GM19438 (cell line): Measurements from ENCODE around the gene SLC27A3.
"Not testable (repeated sequence)": the region's sequence is repeated elsewhere in the genome, so short reads cannot be mapped to it uniquely, and the experiment has no call there.

Experiments
- ATAC-seq: cut with Tn5 transposase; IDR thresholded peaks from one replicate; pipeline ENCODE4 v1.9.1; 2021; ENCODE audit warnings: low read depth; ENCODE audit not compliant: unreplicated experiment

Gene SLC27A3

DNA sequence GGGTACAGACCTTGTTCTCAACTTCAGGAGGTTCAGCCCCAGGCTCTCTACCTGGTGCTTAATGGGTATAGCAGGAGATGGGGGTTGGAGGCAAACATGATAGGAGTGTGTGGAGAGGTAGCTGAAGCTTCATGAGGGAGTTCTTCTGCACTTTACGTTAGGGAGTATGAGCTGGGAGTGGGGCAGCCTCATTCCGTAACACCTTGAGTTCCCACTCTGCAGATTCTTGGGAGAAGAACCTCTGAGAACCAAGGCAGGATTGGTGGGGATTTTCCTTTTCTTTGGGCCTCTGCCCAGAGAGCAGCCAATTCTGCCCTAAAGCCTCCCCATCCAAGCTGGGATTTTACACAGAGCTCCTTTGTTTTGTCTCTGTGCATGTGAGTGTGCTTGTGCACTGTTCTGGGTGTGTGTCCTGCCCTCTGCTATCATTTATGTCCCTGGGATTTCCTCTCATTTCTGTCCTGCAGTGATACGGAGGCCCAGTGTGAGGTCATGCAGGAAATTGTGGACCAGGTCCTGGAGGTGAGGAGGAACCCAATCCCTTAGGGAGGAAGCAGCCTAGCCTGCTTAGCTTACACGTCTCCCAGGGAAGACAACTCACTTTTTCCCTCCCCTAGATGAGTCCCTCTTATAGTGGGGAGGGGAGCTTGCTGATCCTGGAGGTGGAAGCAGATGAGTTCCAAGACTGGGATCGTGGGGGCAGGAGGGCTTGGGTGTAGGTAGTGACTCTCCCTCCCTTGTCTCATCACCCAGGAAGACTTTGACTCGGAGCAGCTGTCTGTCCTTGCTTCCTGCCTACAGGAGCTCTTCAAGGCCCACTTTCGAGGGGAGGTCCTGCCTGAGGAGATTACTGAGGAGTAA lies 11.6 kb upstream of the SLC27A3 start:
- no peak for ATAC-seq

DNA sequence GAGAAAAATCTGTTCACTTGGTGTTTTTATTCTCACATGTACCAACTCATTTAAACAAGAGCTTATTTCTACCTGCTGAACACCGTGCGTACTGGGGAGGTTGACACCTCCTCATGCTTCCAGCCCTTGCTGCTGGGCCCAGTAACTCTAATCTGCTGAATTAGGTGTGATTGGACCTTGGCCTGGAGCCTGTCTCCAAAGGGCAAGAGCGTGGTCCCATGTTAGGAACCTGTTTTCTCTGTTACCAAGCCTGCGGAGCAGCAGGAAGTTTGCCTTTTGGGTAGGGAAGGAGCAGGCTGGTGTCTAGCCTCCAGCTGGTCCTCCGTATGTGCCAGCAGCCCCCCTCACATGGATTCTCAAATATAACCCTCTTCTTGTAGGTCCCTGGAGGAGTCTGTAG lies 10.9 kb upstream of the SLC27A3 start:
- ATAC-seq, result no peak

DNA sequence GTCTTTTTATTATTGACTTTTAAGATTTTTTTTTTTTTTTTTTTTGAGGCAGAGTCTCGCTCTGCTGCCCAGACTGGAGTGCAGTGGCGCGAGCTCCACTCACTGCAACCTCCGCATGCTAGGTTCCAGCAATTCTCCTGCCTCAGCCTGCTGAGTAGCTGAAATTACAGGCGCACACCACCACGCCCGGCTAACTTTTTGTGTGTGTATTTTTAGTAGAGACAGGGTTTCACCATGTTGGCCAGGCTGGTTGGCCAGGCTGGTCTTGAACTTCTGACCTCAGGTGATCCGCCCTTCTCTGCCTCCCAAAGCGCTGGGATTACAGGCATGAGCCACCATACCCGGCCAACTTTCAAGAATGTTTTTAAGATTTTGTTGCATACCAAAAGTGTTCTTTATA lies 8.5 kb upstream of the SLC27A3 start:
- ATAC-seq, result not testable (repeated sequence)

- ATAC-seq, result no peak
Measured at GRCh38 chr1:153767519-153767918, 7.7 kb upstream of the SLC27A3 start.

GRCh38 chr1:153768316-153769181 lies 6.7 kb upstream of the SLC27A3 start:
- ATAC-seq, result no peak

GRCh38 chr1:153769221-153769620 lies 6.0 kb upstream of the SLC27A3 start:
- no peak for ATAC-seq

DNA sequence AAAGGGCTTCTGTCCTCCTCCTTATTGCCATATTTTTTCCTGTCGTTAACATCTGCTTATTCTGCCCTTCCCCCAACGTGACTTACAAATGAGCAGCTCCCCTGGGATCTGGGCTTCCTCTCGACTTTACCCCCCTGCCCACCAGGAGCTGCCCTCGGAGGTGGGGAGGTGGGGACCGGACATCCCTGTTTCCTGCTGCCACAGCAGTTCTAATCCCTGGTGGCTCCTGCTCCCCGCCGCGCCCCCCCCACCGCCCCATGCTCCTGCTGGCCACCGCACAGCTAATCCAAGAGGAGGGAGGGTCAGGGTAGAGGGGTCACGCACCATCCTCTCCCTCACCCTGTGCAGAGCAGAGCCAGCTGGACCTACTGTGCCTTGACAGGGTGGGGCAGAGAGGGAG lies 4.4 kb upstream of the SLC27A3 start:
- no peak for ATAC-seq

DNA sequence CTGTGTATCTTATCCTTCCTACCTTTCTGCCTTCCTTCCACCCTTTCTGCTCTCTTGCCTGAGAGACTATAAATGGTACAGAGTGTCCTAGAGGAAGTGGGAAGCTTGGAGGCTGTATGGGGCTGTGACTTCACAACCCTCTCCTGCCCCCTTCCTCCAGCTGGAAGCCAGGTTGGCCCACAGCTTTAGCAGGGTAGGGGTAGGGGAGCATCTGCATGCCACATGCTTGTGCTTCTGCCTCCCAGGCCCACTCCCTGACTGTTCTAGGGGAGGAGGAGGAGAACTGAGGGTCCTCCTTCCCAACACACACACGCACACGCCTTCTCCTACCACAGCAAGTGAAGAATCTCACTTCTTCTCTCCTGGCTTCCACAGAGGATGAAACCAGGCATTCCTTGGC lies 3.9 kb upstream of the SLC27A3 start:
- ATAC-seq, result no peak

DNA sequence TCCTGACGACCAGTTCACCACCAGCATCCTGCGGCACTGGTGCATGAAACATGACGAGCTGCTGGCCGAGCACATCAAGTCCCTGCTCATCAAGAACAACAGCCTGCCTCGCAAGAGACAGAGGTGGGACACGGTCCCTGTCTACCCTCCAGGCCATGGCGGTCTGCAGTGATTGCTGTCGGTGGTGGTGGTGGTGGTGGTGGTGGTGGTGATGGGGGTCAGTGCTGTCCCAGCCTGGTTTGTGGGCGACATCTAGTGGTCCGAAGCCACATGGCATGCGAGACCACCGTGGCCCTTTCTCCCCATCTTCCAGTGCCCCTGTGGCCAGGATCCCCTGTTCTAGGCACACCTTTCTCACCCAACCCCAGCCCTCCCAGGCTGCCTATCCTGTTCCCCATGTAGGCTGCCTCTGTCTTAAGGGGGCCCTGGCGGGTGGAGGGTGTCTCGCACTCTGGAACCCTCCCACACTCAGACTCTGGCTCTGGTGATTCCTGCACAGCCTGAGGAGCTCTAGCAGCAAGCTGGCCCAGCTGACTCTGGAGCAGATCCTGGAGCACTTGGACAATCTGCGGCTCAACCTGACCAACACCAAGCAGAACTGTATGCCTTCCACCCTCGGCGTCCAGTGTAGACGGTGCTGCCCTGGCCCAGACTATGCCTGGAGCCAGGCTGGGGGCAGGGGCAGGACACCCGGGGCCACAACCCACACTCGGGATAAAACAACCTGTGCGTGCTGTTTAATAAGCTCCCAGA lies 3.2 kb upstream of the SLC27A3 start:
- no peak for ATAC-seq

DNA sequence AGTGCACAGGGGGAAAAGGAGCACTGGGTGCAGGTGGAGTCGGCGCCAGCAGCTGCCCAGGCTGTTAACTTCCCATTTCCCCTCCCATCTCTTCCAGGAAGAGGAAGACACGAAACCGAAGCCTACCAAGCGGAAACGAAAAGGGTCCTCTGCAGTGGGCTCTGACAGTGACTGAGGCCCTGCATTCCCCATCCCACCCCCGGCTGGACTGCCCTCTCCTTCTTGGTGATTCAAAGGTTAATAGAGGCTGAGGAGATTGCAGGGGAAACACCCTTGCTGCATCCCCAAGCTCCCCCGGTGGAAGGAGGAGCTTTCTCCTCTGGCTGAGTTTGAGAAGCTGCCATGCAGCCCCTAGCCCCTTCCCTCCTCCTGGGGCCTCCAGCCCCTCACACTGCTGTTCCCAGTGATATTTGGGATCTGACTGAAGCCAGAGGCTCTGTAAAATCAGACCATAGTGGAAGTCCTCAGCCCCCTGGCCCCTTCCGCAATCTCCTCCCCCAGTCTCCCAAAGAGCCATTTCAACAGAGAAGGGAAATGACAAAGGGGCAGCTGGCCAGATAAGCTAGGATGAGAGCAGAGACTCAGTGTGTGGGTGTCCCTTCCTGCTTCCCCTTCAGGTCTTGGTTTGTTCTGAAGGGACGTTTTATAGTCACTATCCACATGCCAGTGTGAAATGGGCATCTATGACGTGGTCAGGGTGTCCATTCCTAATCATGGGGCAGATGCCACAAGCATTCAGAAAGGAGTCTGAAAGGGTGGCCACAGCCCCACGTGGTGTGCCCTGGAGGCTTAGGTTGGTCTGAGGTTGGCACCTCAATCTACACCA lies 1.9 kb upstream of the SLC27A3 start:
- no peak for ATAC-seq

DNA sequence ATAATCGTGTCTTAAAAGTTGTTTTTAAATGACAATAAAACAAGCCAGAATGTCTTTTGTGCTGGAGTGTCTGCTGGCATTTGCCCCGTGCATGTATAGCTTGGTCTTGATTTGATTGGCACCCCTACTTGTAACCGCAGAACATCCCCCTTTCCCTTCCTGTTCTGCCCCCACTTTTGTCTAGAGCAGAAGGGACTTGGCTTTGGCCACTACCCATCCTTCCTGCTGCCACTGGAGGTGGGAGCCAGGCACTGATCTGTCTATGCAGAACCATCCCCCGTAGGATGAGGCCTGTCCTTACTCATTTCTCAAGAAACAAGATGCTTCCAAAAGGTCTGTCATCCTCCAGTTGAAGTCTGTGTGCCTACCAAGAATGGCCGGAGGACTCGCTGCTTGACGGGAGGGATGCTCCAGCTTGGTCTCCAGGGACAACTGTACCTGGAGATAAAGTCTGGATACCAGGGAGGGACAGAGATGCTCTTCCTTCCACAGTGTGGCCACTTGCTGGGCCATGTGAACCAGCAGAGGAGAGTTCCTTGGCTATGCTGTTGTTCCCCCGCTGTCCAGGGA lies 1.1 kb upstream of the SLC27A3 start:
- ATAC-seq, result no peak

DNA sequence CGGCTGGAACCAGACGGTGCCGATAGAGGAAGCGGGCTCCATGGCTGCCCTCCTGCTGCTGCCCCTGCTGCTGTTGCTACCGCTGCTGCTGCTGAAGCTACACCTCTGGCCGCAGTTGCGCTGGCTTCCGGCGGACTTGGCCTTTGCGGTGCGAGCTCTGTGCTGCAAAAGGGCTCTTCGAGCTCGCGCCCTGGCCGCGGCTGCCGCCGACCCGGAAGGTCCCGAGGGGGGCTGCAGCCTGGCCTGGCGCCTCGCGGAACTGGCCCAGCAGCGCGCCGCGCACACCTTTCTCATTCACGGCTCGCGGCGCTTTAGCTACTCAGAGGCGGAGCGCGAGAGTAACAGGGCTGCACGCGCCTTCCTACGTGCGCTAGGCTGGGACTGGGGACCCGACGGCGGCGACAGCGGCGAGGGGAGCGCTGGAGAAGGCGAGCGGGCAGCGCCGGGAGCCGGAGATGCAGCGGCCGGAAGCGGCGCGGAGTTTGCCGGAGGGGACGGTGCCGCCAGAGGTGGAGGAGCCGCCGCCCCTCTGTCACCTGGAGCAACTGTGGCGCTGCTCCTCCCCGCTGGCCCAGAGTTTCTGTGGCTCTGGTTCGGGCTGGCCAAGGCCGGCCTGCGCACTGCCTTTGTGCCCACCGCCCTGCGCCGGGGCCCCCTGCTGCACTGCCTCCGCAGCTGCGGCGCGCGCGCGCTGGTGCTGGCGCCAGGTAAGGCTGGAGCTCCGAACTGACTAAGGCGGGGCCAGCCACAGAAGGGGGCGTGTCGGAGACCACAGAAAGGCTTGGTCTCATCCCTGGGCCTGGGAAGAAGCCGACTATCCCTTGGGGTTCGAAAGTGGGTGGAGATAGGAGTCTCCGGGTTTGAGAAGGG lies 486 bp downstream of the SLC27A3 start:
- ATAC-seq, result peak; percentile 62

- no peak for ATAC-seq
Measured at GRCh38 chr1:153776352-153776751, 1.1 kb downstream of the SLC27A3 start.

DNA sequence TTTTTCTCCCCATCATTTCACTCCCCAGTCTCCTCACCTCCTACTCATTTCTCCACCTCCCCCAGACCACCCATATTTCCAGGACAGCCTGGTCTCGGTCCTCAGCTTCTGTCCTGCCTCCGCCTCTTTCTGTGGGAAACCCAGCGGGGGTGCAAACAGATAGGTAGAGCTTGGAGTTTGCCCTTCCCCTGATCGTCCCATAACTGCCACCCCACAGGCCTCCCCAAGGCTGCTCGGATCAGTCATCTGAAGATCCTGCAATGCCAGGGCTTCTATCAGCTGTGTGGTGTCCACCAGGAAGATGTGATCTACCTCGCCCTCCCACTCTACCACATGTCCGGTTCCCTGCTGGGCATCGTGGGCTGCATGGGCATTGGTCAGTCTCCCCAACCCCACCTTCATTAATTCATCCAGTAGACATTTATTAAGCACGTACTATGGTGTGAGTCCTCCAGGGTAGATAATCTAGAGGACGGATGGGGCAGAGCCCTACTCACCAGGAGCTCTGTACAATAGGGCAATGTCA lies 1.7 kb downstream of the SLC27A3 start:
- no peak for ATAC-seq

GRCh38 chr1:153777648-153778047 lies 2.4 kb downstream of the SLC27A3 start:
- ATAC-seq, result no peak

GRCh38 chr1:153778051-153778823 lies 3.0 kb downstream of the SLC27A3 start:
- no peak for ATAC-seq

- ATAC-seq, result no peak
Measured at GRCh38 chr1:153778824-153779519, 3.8 kb downstream of the SLC27A3 start.
